RWPE1 (cell line): Measurements from ENCODE around the gene KIF3B.
"Not testable (repeated sequence)": the region's sequence is repeated elsewhere in the genome, so short reads cannot be mapped to it uniquely, and the experiment has no call there.

Experiments
- CTCF ChIA-PET: fragments of 350-600 bp; sonication (Branson Sonifier 250); formaldehyde crosslinking; extraction: SDS; loops from one replicate; lab custom pipeline; 2021; lab: Yijun Ruan, JAX
- POLR2A ChIA-PET: fragments of 400-600 bp; formaldehyde crosslinking; extraction: SDS; loops from one replicate; lab custom pipeline; 2020; ENCODE audit warnings: antibody characterized with exemption; ENCODE audit not compliant: low non-redundant PET; lab: Yijun Ruan, JAX
- DNase-seq: peaks from one replicate; pipeline ENCODE4 v3.0.0; 2012; ENCODE audit warnings: low spot score
- H3K27ac ChIP-seq: fragments of 450-650 bp; 2 replicates; pipeline ENCODE4 v1.5.1; 2017
- TF ChIP-seq, protein P1 (sequence below): fragments of 450-650 bp; conservative IDR thresholded peaks from 2 replicates; pipeline ENCODE4 v1.5.1; 2017; ENCODE audit warnings: low read depth, mild to moderate bottlenecking

Gene KIF3B

GRCh38 chr20:32382102-32382950 is 104.9 kb downstream of the KIF3B start:
- no peak overlapping the region for H3K27ac ChIP-seq
- TF ChIP-seq, protein P1, sequence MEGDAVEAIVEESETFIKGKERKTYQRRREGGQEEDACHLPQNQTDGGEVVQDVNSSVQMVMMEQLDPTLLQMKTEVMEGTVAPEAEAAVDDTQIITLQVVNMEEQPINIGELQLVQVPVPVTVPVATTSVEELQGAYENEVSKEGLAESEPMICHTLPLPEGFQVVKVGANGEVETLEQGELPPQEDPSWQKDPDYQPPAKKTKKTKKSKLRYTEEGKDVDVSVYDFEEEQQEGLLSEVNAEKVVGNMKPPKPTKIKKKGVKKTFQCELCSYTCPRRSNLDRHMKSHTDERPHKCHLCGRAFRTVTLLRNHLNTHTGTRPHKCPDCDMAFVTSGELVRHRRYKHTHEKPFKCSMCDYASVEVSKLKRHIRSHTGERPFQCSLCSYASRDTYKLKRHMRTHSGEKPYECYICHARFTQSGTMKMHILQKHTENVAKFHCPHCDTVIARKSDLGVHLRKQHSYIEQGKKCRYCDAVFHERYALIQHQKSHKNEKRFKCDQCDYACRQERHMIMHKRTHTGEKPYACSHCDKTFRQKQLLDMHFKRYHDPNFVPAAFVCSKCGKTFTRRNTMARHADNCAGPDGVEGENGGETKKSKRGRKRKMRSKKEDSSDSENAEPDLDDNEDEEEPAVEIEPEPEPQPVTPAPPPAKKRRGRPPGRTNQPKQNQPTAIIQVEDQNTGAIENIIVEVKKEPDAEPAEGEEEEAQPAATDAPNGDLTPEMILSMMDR, result no peak
- ChIA-PET CTCF (no interaction called here), POLR2A (no interaction called here)
- no peak for DNase-seq

GRCh38 chr20:32383441-32383840 is 106.0 kb downstream of the KIF3B start:
- DNase-seq, H3K27ac ChIP-seq, POLR2A ChIA-PET: not testable (repeated sequence)
- CTCF ChIA-PET, result interaction anchor here (0.5 kb wide), 1 partner anchor 284 kb away, joined by 3 read pairs; no protein-coding TSS in a partner anchor
